Fibroblast of villous mesenchyme (primary cell): Measurements from ENCODE around the gene CAPN1. TPM values are rescaled to one million over a fixed set of nuclear protein-coding genes. Genes with fewer than 3 reads are reported as not detected.
"Not testable (repeated sequence)": the region's sequence is repeated elsewhere in the genome, so short reads cannot be mapped to it uniquely, and the experiment has no call there.

ENCODE experiments used
- DNase-seq: peaks from one replicate; pipeline ENCODE4 v3.0.0-alpha.2; 2010; ENCODE audit warnings: low read depth
- H3K4me3 ChIP-seq: 2 replicates; pipeline ENCODE4 v1.5.1; 2011; ENCODE audit warnings: low read depth, mild to moderate bottlenecking, low read length
- CTCF ChIP-seq: IDR thresholded peaks from 2 replicates; pipeline ENCODE4 v1.5.1; 2012; ENCODE audit warnings: low read depth, mild to moderate bottlenecking, low read length; ENCODE audit not compliant: insufficient read depth
- total RNA-seq: library from RNA; depleted of rRNA; stranded (reverse); fragments of >200 nt; gene quantifications from 2 replicates; pipeline ENCODE4 v1.2.3, GENCODE V29; 2012

The CAPN1 gene
- total RNA-seq, 1 donor, result 123 TPM

- peak; percentile 62 for DNase-seq
- peak overlapping the region; percentile 48 for H3K4me3 ChIP-seq
- TF ChIP-seq CTCF, result peak; percentile 60
These were observed 43.8 kb downstream of the CAPN1 start for GRCh38 chr11:65225279-65226102.

- no peak for TF ChIP-seq CTCF
- peak overlapping the region; percentile 48 for H3K4me3 ChIP-seq
- DNase-seq, result no peak
These were observed 44.3 kb downstream of the CAPN1 start for GRCh38 chr11:65226103-65226442.

- no peak overlapping the region for H3K4me3 ChIP-seq
- no peak for TF ChIP-seq CTCF
- no peak for DNase-seq
These were observed 46.2 kb downstream of the CAPN1 start for GRCh38 chr11:65227879-65228278.

- no peak overlapping the region for H3K4me3 ChIP-seq
- DNase-seq, result no peak
- no peak for TF ChIP-seq CTCF
These were observed 54.7 kb downstream of the CAPN1 start for GRCh38 chr11:65236194-65237059.

GRCh38 chr11:65238302-65238701 lies 56.6 kb downstream of the CAPN1 start:
- H3K4me3 ChIP-seq, DNase-seq: not testable (repeated sequence)

GRCh38 chr11:65241134-65241533 lies 59.4 kb downstream of the CAPN1 start:
- H3K4me3 ChIP-seq, result no peak overlapping the region
- DNase-seq, result no peak
- no peak for TF ChIP-seq CTCF

GRCh38 chr11:65241692-65242091 lies 60.0 kb downstream of the CAPN1 start:
- no peak overlapping the region for H3K4me3 ChIP-seq
- no peak for DNase-seq
- no peak for TF ChIP-seq CTCF
